WI38 (cell line): ENCODE data around the gene CYP2W1.

Experiments
- H3K4me3 ChIP-seq: 2 replicates; pipeline ENCODE4 v1.5.1; 2011; ENCODE audit warnings: low read depth, mild to moderate bottlenecking, control low read depth, low read length
- TF ChIP-seq, protein P1 (sequence below): IDR thresholded peaks from 2 replicates; pipeline ENCODE4 v1.5.1; 2012; ENCODE audit warnings: low read depth, mild to moderate bottlenecking, control low read depth, low read length

Gene CYP2W1

DNA sequence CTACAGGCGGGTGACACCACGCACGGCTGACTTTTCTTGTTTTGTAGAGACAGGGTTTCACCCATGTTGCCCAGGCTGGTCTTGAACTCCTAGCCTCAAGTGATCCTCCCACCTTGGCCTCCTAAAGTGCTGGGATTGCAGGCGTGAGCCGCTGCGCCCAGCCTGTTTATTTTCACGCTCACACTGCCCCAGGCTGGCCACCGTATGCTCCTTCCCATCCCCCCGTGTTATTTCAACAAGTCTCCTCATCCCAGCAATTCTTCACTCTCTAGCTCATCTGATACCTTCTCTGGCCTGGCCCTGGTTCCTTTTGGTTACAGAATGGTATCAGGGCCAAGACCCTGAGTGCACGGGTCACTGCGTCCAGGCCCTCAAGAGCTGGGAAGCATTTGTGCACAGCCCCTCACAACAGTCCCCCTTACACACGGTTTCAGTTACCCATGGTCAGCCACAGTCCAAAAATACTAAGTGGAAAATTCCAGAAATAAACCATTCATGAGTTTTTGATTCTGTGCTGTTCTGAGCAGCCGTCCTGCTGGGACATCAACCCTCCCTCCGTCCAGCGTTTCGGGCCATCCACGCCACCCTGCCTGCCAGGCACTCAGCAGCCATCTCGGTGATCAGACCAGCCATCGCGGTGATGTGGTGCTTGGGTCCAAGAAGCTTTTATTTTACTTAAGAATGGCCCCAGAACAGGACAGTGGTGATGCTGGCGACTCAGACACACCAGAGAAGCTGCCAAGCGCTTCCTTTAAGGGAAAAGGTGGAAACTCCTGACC lies 16.5 kb upstream of the CYP2W1 start:
- no peak overlapping the region for H3K4me3 ChIP-seq
- TF ChIP-seq, protein P1, sequence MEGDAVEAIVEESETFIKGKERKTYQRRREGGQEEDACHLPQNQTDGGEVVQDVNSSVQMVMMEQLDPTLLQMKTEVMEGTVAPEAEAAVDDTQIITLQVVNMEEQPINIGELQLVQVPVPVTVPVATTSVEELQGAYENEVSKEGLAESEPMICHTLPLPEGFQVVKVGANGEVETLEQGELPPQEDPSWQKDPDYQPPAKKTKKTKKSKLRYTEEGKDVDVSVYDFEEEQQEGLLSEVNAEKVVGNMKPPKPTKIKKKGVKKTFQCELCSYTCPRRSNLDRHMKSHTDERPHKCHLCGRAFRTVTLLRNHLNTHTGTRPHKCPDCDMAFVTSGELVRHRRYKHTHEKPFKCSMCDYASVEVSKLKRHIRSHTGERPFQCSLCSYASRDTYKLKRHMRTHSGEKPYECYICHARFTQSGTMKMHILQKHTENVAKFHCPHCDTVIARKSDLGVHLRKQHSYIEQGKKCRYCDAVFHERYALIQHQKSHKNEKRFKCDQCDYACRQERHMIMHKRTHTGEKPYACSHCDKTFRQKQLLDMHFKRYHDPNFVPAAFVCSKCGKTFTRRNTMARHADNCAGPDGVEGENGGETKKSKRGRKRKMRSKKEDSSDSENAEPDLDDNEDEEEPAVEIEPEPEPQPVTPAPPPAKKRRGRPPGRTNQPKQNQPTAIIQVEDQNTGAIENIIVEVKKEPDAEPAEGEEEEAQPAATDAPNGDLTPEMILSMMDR = no peak

DNA sequence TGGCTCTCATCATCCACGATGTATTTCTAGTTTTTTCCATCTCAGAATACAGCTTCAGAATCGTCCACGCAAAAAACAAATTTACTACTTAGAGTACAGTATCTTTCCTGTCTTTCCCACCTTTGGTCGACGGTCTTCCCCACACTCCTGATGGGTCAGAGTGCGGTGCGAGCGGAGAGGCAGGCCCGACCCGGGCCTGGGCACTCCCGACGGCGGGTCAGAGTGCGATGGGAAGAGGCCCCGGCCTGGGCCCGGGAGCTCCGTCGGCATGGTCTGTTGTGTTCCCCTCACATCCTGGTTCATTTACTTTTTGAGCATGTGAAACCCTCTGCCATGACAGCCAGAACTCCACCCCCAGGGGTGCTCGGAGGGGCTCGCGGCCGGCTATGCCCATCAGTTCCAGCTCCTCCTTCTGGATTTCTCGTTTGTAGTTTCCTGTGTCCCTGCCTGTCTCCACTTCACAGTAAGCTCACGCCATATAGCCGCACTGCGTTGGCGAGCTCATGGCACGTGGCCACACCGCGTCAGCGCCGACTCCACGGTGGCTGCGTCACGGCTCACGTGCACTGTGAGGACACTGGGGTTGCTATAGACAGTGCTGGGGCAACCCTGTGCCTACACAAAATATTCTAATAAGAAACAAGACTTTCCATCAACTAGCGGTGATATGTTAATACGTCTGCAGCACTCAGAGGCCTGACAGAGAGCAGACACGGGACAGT lies 15.5 kb upstream of the CYP2W1 start:
- TF ChIP-seq, protein P1 = no peak

DNA sequence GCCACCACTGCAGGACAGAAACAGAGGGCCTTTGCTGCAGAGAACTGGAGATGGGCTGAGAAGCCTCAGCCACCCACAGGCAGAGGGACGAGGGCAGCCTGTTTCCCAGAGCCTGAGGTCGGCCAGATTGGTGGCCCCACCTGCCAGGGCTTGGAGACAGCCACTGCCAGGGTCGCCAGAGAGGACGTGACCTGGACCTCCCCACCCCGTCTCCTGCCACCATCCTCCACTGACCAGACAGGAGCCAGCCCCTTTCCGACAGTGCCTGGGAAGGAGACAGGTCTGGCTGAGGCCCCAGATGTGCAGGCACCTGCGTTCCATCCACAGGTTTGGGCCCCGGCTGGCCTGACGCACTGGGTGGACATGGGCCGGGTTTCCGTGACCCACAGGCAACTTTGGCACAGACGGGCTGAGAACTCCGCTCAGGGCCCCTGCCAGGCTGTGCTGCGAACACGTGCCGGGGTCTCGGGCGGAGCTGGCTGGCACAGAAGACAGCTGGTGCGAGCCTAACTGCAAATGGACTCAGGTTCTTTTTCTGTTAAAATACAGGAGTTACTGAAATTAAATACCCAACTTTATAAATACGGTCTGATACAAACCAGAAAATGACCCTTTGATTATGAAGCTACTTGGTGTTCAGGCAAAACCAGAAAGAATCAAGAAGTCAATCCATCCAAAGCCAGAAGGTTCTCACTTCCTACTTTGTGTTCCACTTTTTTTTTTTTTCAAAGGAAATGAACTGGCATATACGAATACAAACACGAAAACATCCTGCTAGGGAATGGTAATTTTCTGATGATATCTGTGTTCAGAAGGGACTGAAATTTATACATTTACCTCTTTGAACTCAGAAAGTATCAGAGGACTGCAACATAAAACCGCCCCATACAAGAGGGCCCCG lies 14.5 kb upstream of the CYP2W1 start:
- H3K4me3 ChIP-seq = no peak overlapping the region
- TF ChIP-seq, protein P1 = no peak

More for the DNA sequence above, 15.5 kb upstream of the CYP2W1 start:
- no peak overlapping the region for H3K4me3 ChIP-seq

DNA sequence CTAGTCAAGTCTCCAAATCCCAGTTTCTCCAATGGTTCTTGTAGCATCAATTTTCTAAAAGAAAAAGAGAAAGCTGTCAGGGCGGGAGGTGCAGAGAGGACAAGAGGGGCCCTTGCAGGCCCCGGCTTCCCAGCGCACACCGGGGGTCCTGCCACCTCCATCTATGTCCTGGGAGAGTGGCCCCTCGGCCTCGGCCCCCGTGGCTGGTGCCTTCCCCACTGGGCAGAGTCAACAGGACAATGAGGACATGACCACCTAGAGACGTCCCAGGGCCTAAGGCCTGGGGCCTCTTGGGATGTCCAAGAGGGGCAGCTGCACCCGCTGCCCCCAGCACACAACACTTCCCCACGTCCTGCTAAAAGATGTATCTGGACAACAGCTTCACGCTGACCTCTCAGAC lies 13.6 kb upstream of the CYP2W1 start:
- TF ChIP-seq, protein P1 = no peak
- H3K4me3 ChIP-seq = no peak overlapping the region

DNA sequence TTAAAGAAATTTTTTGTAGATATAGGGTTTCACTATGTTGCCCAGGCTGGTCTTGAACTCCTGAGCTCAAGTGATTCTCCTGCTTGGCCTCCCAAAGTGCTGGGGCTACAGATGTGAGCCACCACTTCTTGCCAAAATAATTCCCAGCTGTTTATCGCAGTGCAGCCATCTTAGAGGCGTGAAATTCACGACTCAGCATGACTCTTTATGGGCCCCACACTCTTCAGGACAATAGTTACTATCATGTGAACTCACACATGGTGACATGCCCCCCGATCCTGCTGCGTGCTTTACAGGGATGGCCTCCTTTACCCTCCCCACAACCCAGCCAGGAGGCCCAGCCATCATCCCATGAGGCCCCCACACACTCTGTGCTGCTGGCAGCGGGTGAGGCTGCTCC lies 12.2 kb upstream of the CYP2W1 start:
- TF ChIP-seq, protein P1 = no peak
- no peak overlapping the region for H3K4me3 ChIP-seq

DNA sequence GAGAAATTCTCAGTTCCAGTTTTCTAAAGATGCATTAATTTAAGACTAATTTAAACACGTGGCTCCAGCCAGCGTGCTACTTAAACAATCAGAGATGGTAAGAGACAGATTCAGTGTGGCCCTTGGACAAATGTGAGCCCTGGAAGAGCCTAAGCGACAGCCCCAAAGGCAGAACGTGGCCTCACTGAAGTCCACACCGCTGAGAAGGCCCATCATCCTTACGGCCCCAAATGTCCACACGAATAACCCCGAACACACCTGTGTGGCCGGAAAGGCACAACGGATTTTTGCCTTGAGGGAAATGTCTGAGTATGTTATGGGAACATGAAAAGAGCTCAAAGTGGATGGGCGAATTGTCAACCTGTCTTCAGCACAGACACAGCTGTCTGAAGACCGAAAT lies 10.9 kb upstream of the CYP2W1 start:
- TF ChIP-seq, protein P1 = no peak
- H3K4me3 ChIP-seq = no peak overlapping the region
